IMR-90 (cell line): ENCODE data around the gene SIRPB1.

Experiments used
- BHLHE40 ChIP-seq: fragments of 150-350 bp; IDR thresholded peaks from 2 replicates; pipeline ENCODE4 v1.6.1; 2016; ENCODE audit warnings: mild to moderate bottlenecking, low read depth, low read length
- CEBPB ChIP-seq: IDR thresholded peaks from 2 replicates; pipeline ENCODE4 v1.6.1; 2012; ENCODE audit warnings: low read depth, low read length, improper control_type of control experiment
- CHD1 ChIP-seq: IDR thresholded peaks from 2 replicates; pipeline ENCODE4 v1.6.1; 2012; ENCODE audit warnings: low read depth, low read length, improper control_type of control experiment
- FOS ChIP-seq: fragments of 150-350 bp; IDR thresholded peaks from 2 replicates; pipeline ENCODE4 v1.6.1; 2016; ENCODE audit warnings: low read depth, low read length
- MXI1 ChIP-seq: IDR thresholded peaks from 2 replicates; pipeline ENCODE4 v1.6.1; 2012; ENCODE audit warnings: low read depth, mild to moderate bottlenecking, low read length, moderate library complexity, borderline replicate concordance
- NFE2L2 ChIP-seq: fragments of 150-350 bp; IDR thresholded peaks from 2 replicates; pipeline ENCODE4 v1.6.1; 2016; ENCODE audit warnings: low read depth, mild to moderate bottlenecking, low read length
- POLR2A ChIP-seq: IDR thresholded peaks from 2 replicates; pipeline ENCODE4 v1.6.1; 2012; ENCODE audit warnings: mild to moderate bottlenecking, low read depth, low read length
- RAD21 ChIP-seq: IDR thresholded peaks from 2 replicates; pipeline ENCODE4 v1.6.1; 2012; ENCODE audit warnings: low read length, improper control_type of control experiment
- RCOR1 ChIP-seq: IDR thresholded peaks from 2 replicates; pipeline ENCODE4 v1.6.1; 2012; ENCODE audit warnings: mild to moderate bottlenecking, low read length, improper control_type of control experiment; ENCODE audit not compliant: insufficient replicate concordance
- RFX5 ChIP-seq: IDR thresholded peaks from 2 replicates; pipeline ENCODE4 v1.8.0; 2012; ENCODE audit warnings: low read depth, mild to moderate bottlenecking, low read length, moderate library complexity
- SMC3 ChIP-seq: fragments of 150-350 bp; IDR thresholded peaks from 2 replicates; pipeline ENCODE4 v1.6.1; 2016; ENCODE audit warnings: low read depth, mild to moderate bottlenecking, antibody characterized with exemption, low read length, moderate library complexity
- TF ChIP-seq, protein P1 (sequence below): conservative IDR thresholded peaks from 2 replicates; pipeline ENCODE4 v1.5.1; 2012; ENCODE audit warnings: mild to moderate bottlenecking, low read depth, low read length, improper control_type of control experiment
- TF ChIP-seq, protein P2 (sequence below): fragments of 150-350 bp; IDR thresholded peaks from 2 replicates; pipeline ENCODE4 v1.6.1; 2017; ENCODE audit warnings: mild to moderate bottlenecking, antibody characterized with exemption, low read length, low read depth

GRCh38 chr20:1616858-1617434 is 2.9 kb downstream of the SIRPB1 start:
- TF ChIP-seq CEBPB (no peak), RAD21 (no peak), RCOR1 (no peak), SMC3 (no peak), POLR2A (no peak), FOS (no peak), NFE2L2 (no peak), BHLHE40 (no peak), CHD1 (no peak), MXI1 (no peak), RFX5 (no peak)
- TF ChIP-seq, protein P1, sequence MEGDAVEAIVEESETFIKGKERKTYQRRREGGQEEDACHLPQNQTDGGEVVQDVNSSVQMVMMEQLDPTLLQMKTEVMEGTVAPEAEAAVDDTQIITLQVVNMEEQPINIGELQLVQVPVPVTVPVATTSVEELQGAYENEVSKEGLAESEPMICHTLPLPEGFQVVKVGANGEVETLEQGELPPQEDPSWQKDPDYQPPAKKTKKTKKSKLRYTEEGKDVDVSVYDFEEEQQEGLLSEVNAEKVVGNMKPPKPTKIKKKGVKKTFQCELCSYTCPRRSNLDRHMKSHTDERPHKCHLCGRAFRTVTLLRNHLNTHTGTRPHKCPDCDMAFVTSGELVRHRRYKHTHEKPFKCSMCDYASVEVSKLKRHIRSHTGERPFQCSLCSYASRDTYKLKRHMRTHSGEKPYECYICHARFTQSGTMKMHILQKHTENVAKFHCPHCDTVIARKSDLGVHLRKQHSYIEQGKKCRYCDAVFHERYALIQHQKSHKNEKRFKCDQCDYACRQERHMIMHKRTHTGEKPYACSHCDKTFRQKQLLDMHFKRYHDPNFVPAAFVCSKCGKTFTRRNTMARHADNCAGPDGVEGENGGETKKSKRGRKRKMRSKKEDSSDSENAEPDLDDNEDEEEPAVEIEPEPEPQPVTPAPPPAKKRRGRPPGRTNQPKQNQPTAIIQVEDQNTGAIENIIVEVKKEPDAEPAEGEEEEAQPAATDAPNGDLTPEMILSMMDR, result no peak
- TF ChIP-seq, protein P2, sequence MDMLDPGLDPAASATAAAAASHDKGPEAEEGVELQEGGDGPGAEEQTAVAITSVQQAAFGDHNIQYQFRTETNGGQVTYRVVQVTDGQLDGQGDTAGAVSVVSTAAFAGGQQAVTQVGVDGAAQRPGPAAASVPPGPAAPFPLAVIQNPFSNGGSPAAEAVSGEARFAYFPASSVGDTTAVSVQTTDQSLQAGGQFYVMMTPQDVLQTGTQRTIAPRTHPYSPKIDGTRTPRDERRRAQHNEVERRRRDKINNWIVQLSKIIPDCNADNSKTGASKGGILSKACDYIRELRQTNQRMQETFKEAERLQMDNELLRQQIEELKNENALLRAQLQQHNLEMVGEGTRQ, result no peak
